NT2/D1 (cell line): ENCODE measurements around the gene FRS2.

Experiments used
- SUZ12 ChIP-seq: IDR thresholded peaks from 2 replicates; pipeline ENCODE4 v1.6.1; 2011; ENCODE audit not compliant: insufficient read length, insufficient read depth; ENCODE audit errors: extremely low read depth
- YY1 ChIP-seq: IDR thresholded peaks from 2 replicates; pipeline ENCODE4 v1.6.1; 2011; ENCODE audit not compliant: insufficient read length, insufficient read depth

DNA sequence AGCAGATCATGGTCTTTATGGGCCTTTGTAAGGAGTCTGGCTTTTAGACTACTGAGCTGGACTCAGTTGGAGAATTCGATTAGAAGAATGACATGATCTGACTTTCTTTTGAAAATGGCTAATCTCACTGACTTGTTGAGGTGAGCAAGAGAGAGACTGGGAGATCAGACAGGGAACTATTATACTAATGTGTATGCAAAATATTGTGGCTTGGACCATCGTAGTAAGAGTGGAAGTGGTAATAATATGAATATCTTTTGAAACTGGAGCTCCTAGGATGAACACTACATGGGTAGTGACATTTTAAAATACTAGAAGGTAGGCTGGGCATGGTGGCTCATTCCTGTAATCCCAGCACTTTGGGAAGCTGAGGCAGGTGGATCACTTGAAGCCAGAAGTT lies 58.8 kb downstream of the FRS2 start:
- no peak for TF ChIP-seq YY1
- TF ChIP-seq SUZ12, result no peak
